ENCODE data around the gene ULK4. TPM values are rescaled to one million over a fixed set of nuclear protein-coding genes. Genes with fewer than 3 reads are reported as not detected.

Gene ULK4
- total RNA-seq, 4 donors from 2014 or later = 3.2 to 18.7 (median 12.6) TPM

DNA sequence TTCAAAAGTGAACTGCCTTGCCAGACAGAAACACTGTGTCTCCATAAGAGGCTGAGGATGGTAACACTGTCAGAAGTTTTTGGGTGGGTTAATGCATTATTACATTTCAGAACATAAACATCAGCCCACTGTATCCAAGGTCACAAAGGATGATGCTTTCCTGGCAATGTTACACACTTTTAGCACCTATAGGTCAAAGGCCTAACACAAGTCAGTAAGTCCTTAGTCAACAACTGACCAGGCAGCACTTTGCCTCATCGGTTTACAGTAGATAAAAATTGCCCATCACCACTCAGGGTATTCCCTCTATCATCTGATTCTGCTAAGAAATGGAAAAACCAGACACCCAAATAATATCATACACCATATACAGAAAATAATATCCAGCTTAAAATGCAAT lies 664.2 kb downstream of the ULK4 start:
- intact Hi-C loops (cut with DNase I; ENCODE audit: low total_unique reads) = no loop called here
- 82 to 91% methylated on average over 1 of the region's 1 CpG for WGBS, 2 donors
- DNase-seq (ENCODE audit: low spot score in 2 of 2) = no peak
- TF ChIP-seq POLR2A (IDR thresholded peaks at IDR 0.05) = no peak
- TF ChIP-seq, protein P1, sequence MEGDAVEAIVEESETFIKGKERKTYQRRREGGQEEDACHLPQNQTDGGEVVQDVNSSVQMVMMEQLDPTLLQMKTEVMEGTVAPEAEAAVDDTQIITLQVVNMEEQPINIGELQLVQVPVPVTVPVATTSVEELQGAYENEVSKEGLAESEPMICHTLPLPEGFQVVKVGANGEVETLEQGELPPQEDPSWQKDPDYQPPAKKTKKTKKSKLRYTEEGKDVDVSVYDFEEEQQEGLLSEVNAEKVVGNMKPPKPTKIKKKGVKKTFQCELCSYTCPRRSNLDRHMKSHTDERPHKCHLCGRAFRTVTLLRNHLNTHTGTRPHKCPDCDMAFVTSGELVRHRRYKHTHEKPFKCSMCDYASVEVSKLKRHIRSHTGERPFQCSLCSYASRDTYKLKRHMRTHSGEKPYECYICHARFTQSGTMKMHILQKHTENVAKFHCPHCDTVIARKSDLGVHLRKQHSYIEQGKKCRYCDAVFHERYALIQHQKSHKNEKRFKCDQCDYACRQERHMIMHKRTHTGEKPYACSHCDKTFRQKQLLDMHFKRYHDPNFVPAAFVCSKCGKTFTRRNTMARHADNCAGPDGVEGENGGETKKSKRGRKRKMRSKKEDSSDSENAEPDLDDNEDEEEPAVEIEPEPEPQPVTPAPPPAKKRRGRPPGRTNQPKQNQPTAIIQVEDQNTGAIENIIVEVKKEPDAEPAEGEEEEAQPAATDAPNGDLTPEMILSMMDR (IDR thresholded peaks at IDR 0.05) = no peak
- no peak overlapping the region for H3K4me3 ChIP-seq (ENCODE audit: low read depth, poor library complexity, severe bottlenecking)

DNA sequence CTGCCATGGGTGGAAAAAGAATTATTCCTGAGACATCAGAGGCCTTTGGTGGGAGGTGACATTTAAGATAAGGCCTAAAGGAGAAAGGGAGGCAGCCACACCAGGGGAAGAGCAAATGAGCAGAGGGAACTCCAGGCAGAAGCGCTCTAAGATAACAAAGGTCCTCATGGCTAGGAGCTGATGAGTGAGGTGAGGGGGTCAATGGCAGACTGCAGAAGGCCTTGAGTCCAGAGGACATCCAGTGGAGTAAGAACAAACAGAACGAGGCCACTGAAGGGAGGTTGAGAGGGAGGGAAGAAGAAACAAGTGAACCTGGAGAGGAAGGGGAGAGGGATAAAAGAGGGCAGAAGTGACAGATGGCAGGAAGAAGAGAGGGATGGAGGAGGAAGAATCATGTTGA lies 665.3 kb downstream of the ULK4 start:
- H3K4me3 ChIP-seq (ENCODE audit: low read depth, poor library complexity, severe bottlenecking) = no peak overlapping the region
- intact Hi-C loops (cut with DNase I; ENCODE audit: low total_unique reads) = no loop called here
- no peak for TF ChIP-seq POLR2A (IDR thresholded peaks at IDR 0.05)
- TF ChIP-seq, protein P1 (IDR thresholded peaks at IDR 0.05) = no peak
- no peak for DNase-seq (ENCODE audit: low spot score in 2 of 2)
- 90 to 94% methylated on average over 2 of the region's 2 CpGs for WGBS, 2 donors

- no peak overlapping the region for H3K4me3 ChIP-seq (ENCODE audit: low read depth, poor library complexity, severe bottlenecking)
- TF ChIP-seq, protein P1 (IDR thresholded peaks at IDR 0.05) = no peak
- TF ChIP-seq POLR2A (IDR thresholded peaks at IDR 0.05) = no peak
- intact Hi-C loops (cut with DNase I; ENCODE audit: low total_unique reads) = no loop called here
- 84 to 90% methylated on average over 3 of the region's 3 CpGs for WGBS, 2 donors
- DNase-seq (ENCODE audit: low spot score in 2 of 2) = no peak
Observed at GRCh38 chr3:41295740-41296139, 666.2 kb downstream of the ULK4 start.

DNA sequence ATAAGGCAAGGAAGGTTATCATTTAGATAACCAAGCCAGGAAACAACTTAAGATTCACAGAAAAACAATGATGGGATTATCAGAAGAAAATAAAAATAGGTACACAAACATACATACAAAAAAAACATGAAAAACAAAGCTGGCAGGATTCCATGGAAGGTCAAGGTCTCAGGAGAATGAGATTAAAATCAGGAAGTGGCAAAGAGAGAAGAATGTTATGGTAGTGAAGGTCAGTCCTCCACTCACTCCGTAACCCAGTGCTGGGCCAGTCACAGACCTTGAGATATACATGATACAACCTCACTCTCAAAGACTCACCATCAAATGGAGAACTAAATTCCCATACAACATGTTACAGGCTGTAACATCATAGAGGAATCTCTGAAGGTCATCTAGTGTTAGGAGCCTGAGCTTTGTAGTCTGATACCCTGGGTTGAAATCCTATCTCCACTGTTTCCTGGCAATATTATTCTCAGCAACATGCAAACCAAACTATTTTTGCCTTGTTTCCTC lies 668.7 kb downstream of the ULK4 start:
- TF ChIP-seq, protein P1 (IDR thresholded peaks at IDR 0.05) = no peak
- no peak for TF ChIP-seq POLR2A (IDR thresholded peaks at IDR 0.05)
- no peak for DNase-seq (ENCODE audit: low spot score in 2 of 2)
- 78 to 96% methylated on average over 1 of the region's 1 CpG for WGBS, 2 donors
- H3K4me3 ChIP-seq (ENCODE audit: low read depth, poor library complexity, severe bottlenecking) = no peak overlapping the region
- intact Hi-C loops (cut with DNase I; ENCODE audit: low total_unique reads) = loop anchor here (5.0 kb wide), 1 partner anchor 1734 kb away; no protein-coding TSS in a partner anchor

DNA sequence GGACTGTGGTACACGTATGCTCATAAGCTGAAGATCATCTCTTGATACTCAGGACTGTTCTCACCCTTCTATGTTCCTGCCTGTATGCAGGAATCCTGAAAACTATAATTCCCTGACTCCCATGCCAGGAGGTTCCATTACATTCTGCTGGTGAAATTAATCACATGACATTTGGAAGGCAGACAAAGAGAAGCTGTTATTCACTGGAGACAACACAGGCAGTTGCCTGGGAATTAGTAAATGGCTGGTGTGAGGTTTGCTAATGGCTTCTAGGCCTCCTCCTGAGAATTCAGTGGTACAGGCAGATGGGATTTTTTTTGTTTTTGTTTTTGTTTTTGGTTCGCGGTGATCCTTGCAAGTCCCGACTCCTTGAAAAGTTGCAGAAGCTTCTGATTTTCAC lies 671.2 kb downstream of the ULK4 start:
- WGBS, 2 donors = 87 to 98% methylated on average over 4 of the region's 4 CpGs
- DNase-seq (ENCODE audit: low spot score in 2 of 2) = no peak
- intact Hi-C loops (cut with DNase I; ENCODE audit: low total_unique reads) = loop anchor here (5.0 kb wide), 1 partner anchor 1737 kb away; no protein-coding TSS in a partner anchor
- TF ChIP-seq, protein P1 (IDR thresholded peaks at IDR 0.05) = no peak
- TF ChIP-seq POLR2A (IDR thresholded peaks at IDR 0.05) = no peak
- H3K4me3 ChIP-seq (ENCODE audit: low read depth, poor library complexity, severe bottlenecking) = no peak overlapping the region

DNA sequence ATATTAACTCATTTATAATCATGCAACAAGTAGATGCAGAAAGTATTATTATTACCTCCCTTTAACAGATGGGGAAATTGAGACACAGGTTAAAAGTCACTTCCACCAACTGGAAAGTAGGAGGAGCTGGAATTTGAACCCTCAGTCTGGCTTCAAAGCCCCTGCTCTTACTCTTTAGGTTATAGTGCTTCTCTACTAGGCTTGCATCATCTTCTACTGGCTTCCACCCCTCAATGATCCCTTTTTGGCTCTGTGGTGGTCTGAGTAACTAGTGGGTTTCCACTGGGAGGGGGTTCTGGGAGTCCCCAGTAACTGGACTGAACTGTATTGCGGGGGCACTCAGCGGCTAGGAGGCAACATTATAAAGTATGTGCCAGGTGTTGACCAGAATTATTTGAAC lies 671.6 kb downstream of the ULK4 start:
- 93% methylated on average over 2 of the region's 2 CpGs for WGBS, 2 donors
- DNase-seq (ENCODE audit: low spot score in 2 of 2) = no peak
- intact Hi-C loops (cut with DNase I; ENCODE audit: low total_unique reads) = loop anchor here (5.0 kb wide), 1 partner anchor 1737 kb away; no protein-coding TSS in a partner anchor
- TF ChIP-seq, protein P1 (IDR thresholded peaks at IDR 0.05) = no peak
- no peak for TF ChIP-seq POLR2A (IDR thresholded peaks at IDR 0.05)
- H3K4me3 ChIP-seq (ENCODE audit: low read depth, poor library complexity, severe bottlenecking) = no peak overlapping the region

All from lower leg skin (tissue), 4 donors.